H1 (cell line): ENCODE data around the gene MPPE1. TPM values are rescaled to one million over a fixed set of nuclear protein-coding genes. Genes with fewer than 3 reads are reported as not detected.
A peak's percentile ranks its signal among the peaks of the same experiment; 100 is the strongest.

Experiments used
- ATF3 ChIP-seq: IDR thresholded peaks from 2 replicates; pipeline ENCODE4 v1.6.1; 2011; ENCODE audit warnings: low read depth, mild to moderate bottlenecking, low read length; ENCODE audit not compliant: insufficient read depth
- CHD7 ChIP-seq: fragments of 300-600 bp; sonication (generic); IDR thresholded peaks from 2 replicates; pipeline ENCODE4 v1.7.1; 2012; ENCODE audit warnings: low read length, moderate library complexity, mild to moderate bottlenecking, inconsistent platforms; ENCODE audit not compliant: insufficient replicate concordance
- GABPA ChIP-seq: IDR thresholded peaks from 2 replicates; pipeline ENCODE4 v1.6.1; 2011; ENCODE audit warnings: mild to moderate bottlenecking, low read length, moderate library complexity, borderline replicate concordance; ENCODE audit not compliant: insufficient read depth
- NANOG ChIP-seq: IDR thresholded peaks from 2 replicates; pipeline ENCODE4 v1.6.1; 2011; ENCODE audit warnings: low read length, low read depth, mild to moderate bottlenecking, inconsistent platforms; ENCODE audit not compliant: insufficient read depth, poor library complexity, severe bottlenecking
- POLR2A ChIP-seq, 2 experiments: IDR thresholded peaks; 1 replicate in 1 of 2; 2 replicates in 1 of 2; pipeline ENCODE4 v1.6.1; 2011; ENCODE audit warnings: low read depth in 2 of 2, low read length in 2 of 2, mild to moderate bottlenecking in 2 of 2; ENCODE audit errors: control extremely low read depth in 1 of 2
- RBBP5 ChIP-seq: IDR thresholded peaks from 2 replicates; pipeline ENCODE4 v1.7.1; 2012; ENCODE audit warnings: low read depth, mild to moderate bottlenecking, inconsistent platforms, low read length, moderate library complexity, borderline replicate concordance
- SIX5 ChIP-seq: IDR thresholded peaks from 2 replicates; pipeline ENCODE4 v1.6.1; 2011; ENCODE audit warnings: mild to moderate bottlenecking, low read depth, low read length
- TEAD4 ChIP-seq: IDR thresholded peaks from 2 replicates; pipeline ENCODE4 v1.6.1; 2012; ENCODE audit warnings: low read depth, low read length, inconsistent platforms, mixed read lengths
- polyA plus RNA-seq, 7 experiments: library from polyadenylated mRNA; depleted of rRNA in 3 of 7; stranded (reverse) in 5 of 7; unstranded in 2 of 7; fragments of >200 nt in 5 of 7; fragments of 200-250 nt in 2 of 7; gene quantifications; 1 replicate in 5 of 7; 2 replicates in 1 of 7; 4 replicates in 1 of 7; pipeline versions ENCODE4 v1.2.1 to v1.2.3, GENCODE V29; 2011 to 2013; ENCODE audit warnings: missing spikeins in 2 of 7, mixed read lengths in 2 of 7
- total RNA-seq: library from RNA; stranded (reverse); fragmentation: NEBNext Ultra II Directional; extraction: Animal tissue kit (Norgen Biotek cat#: 25700); gene quantifications from 2 replicates; pipeline ENCODE4 v1.2.1, GENCODE V29; 2021

Gene MPPE1
- total and polyA plus RNA-seq, 2 of the 8 experiments (the other 6 are each of a cell fraction or from before 2014, with no cell fraction given) = 13.7 to 20.9 TPM

GRCh38 chr18:11908182-11909060 lies at the start of gene MPPE1 (continued):
- TF ChIP-seq GABPA = peak; percentile 49; the same call in 1 of the 2 replicates
- no peak for TF ChIP-seq ATF3
- no peak; a peak in 1 of 3 replicates for TF ChIP-seq POLR2A (IDR thresholded peaks at IDR 0.05; ENCODE audit: control extremely low read depth in 1 of 2, low read depth in 2 of 2, low read length in 2 of 2)
- peak; percentile 74; the same call in 1 of the 2 replicates for TF ChIP-seq RBBP5
- TF ChIP-seq SIX5 = no peak
- no peak for TF ChIP-seq NANOG
- no peak for TF ChIP-seq CHD7
- TF ChIP-seq TEAD4 = no peak
